IgD-negative memory B cell (primary cell): ENCODE measurements around the gene NDRG3. TPM values are rescaled to one million over a fixed set of nuclear protein-coding genes. Genes with fewer than 3 reads are reported as not detected.
"Not testable (repeated sequence)": the region's sequence is repeated elsewhere in the genome, so short reads cannot be mapped to it uniquely, and the experiment has no call there.

Experiments used
- H3K27ac Mint-ChIP-seq, 3 donors: one replicate each; pipeline ENCODE4 v1.8.0; 2020 to 2022; ENCODE audit warnings: mild to moderate bottlenecking in 3 of 3, mixed read lengths in 3 of 3, moderate library complexity in 1 of 3
- H3K27me3 Mint-ChIP-seq: one replicate; pipeline ENCODE4 v1.8.0; 2021; ENCODE audit warnings: mixed read lengths
- H3K36me3 Mint-ChIP-seq: one replicate; pipeline ENCODE4 v1.8.0; 2020; ENCODE audit warnings: mild to moderate bottlenecking, mixed read lengths
- H3K4me1 Mint-ChIP-seq, 3 donors: one replicate each; pipeline ENCODE4 v1.8.0; 2020 to 2022; ENCODE audit warnings: mixed read lengths in 3 of 3, mild to moderate bottlenecking in 1 of 3
- H3K4me3 Mint-ChIP-seq, 4 donors: one replicate each; pipeline ENCODE4 v1.8.0; 2020 to 2022; ENCODE audit warnings: mild to moderate bottlenecking in 4 of 4, mixed read lengths in 4 of 4, moderate library complexity in 3 of 4
- H3K9me3 Mint-ChIP-seq, 3 donors: one replicate each; pipeline ENCODE4 v1.8.0; 2020 to 2021; ENCODE audit warnings: mixed read lengths in 3 of 3, mild to moderate bottlenecking in 1 of 3
- polyA plus RNA-seq: library from polyadenylated mRNA; unstranded; fragments of 300-500 nt; fragmentation: Illumina TruSeq; gene quantifications from one replicate; pipeline ENCODE4 v1.2.3, GENCODE V29; 2021

Gene NDRG3
- polyA plus RNA-seq, 1 donor from 2014 or later = 35.4 TPM

GRCh38 chr20:36687850-36688249 lies 58.0 kb downstream of the NDRG3 start:
- H3K36me3 Mint-ChIP-seq = peaks cover 5% of the 10 kb centered on the region
- no peaks in the 10 kb centered on the region for H3K27me3 Mint-ChIP-seq
- H3K4me1 Mint-ChIP-seq = peaks cover 0 to 3% (median 0%) of the 10 kb centered on the region in 3 donors
- no peaks in the 10 kb centered on the region for H3K9me3 Mint-ChIP-seq
- no peak overlapping the region for H3K27ac Mint-ChIP-seq
- no peak overlapping the region for H3K4me3 Mint-ChIP-seq

GRCh38 chr20:36686944-36687343 lies 58.9 kb downstream of the NDRG3 start:
- no peaks in the 10 kb centered on the region for H3K27me3 Mint-ChIP-seq
- H3K4me3 Mint-ChIP-seq = no peak overlapping the region
- no peaks in the 10 kb centered on the region for H3K9me3 Mint-ChIP-seq
- peaks cover 7% of the 10 kb centered on the region for H3K36me3 Mint-ChIP-seq
- peak overlapping the region in 1 of 3 donors; percentile 51 for H3K27ac Mint-ChIP-seq
- peaks cover 0 to 3% (median 0%) of the 10 kb centered on the region in 3 donors for H3K4me1 Mint-ChIP-seq

GRCh38 chr20:36686504-36686903 lies 59.4 kb downstream of the NDRG3 start:
- Mint-ChIP-seq H3K27ac (no peak overlapping the region), H3K9me3 (no peaks in the 10 kb centered on the region), H3K4me3 (no peak overlapping the region), H3K4me1 (peaks cover 0 to 3% (median 0%) of the 10 kb centered on the region in 3 donors), H3K36me3 (peaks cover 6% of the 10 kb centered on the region), H3K27me3 (no peaks in the 10 kb centered on the region)

- no peak overlapping the region for H3K27ac Mint-ChIP-seq
- H3K9me3 Mint-ChIP-seq = no peaks in the 10 kb centered on the region
- H3K36me3 Mint-ChIP-seq = peaks cover 8% of the 10 kb centered on the region
- no peaks in the 10 kb centered on the region for H3K27me3 Mint-ChIP-seq
- no peak overlapping the region for H3K4me3 Mint-ChIP-seq
- H3K4me1 Mint-ChIP-seq = peaks cover 0 to 3% (median 0%) of the 10 kb centered on the region in 3 donors
Measured at GRCh38 chr20:36684747-36685146, 61.1 kb downstream of the NDRG3 start.

GRCh38 chr20:36682311-36682710 lies 63.6 kb downstream of the NDRG3 start:
- Mint-ChIP-seq H3K4me3 (no peak overlapping the region), H3K9me3 (peaks cover 0 to 2% (median 0%) of the 10 kb centered on the region in 3 donors), H3K36me3 (peaks cover 9% of the 10 kb centered on the region), H3K27ac (no peak overlapping the region), H3K27me3 (no peaks in the 10 kb centered on the region), H3K4me1 (no peaks in the 10 kb centered on the region)

GRCh38 chr20:36677422-36677771 lies 68.5 kb downstream of the NDRG3 start:
- no peak overlapping the region for H3K4me3 Mint-ChIP-seq
- H3K4me1 Mint-ChIP-seq = no peaks in the 10 kb centered on the region
- H3K27ac Mint-ChIP-seq = no peak overlapping the region
- no peaks in the 10 kb centered on the region for H3K27me3 Mint-ChIP-seq
- H3K9me3 Mint-ChIP-seq = peaks cover 0 to 2% (median 0%) of the 10 kb centered on the region in 3 donors
- H3K36me3 Mint-ChIP-seq = peaks cover 7% of the 10 kb centered on the region

GRCh38 chr20:36676701-36677421 lies 69.0 kb downstream of the NDRG3 start:
- H3K27ac Mint-ChIP-seq = no peak overlapping the region
- H3K36me3 Mint-ChIP-seq = peaks cover 5% of the 10 kb centered on the region
- H3K4me1 Mint-ChIP-seq = no peaks in the 10 kb centered on the region
- no peak overlapping the region for H3K4me3 Mint-ChIP-seq
- H3K9me3 Mint-ChIP-seq = peaks cover 0 to 2% (median 0%) of the 10 kb centered on the region in 3 donors
- H3K27me3 Mint-ChIP-seq = no peaks in the 10 kb centered on the region

- not testable (repeated sequence) for H3K36me3 Mint-ChIP-seq, H3K9me3 Mint-ChIP-seq, H3K27ac Mint-ChIP-seq, H3K27me3 Mint-ChIP-seq, H3K4me3 Mint-ChIP-seq, H3K4me1 Mint-ChIP-seq
Measured at GRCh38 chr20:36675545-36675944, 70.3 kb downstream of the NDRG3 start.

GRCh38 chr20:36672991-36673390 lies 72.9 kb downstream of the NDRG3 start:
- Mint-ChIP-seq H3K36me3 (peaks cover 8% of the 10 kb centered on the region), H3K27me3 (no peaks in the 10 kb centered on the region), H3K9me3 (peaks cover 0 to 2% (median 0%) of the 10 kb centered on the region in 3 donors), H3K4me3 (no peak overlapping the region), H3K27ac (no peak overlapping the region), H3K4me1 (no peaks in the 10 kb centered on the region)

GRCh38 chr20:36670665-36671357 lies 75.1 kb downstream of the NDRG3 start:
- no peaks in the 10 kb centered on the region for H3K9me3 Mint-ChIP-seq
- no peaks in the 10 kb centered on the region for H3K27me3 Mint-ChIP-seq
- H3K27ac Mint-ChIP-seq = peak overlapping the region in 1 of 3 donors; percentile 18
- no peaks in the 10 kb centered on the region for H3K4me1 Mint-ChIP-seq
- H3K36me3 Mint-ChIP-seq = peaks cover 7% of the 10 kb centered on the region
- H3K4me3 Mint-ChIP-seq = no peak overlapping the region

GRCh38 chr20:36666181-36666740 lies 79.6 kb downstream of the NDRG3 start:
- Mint-ChIP-seq H3K9me3 (no peaks in the 10 kb centered on the region), H3K4me3 (no peak overlapping the region), H3K27me3 (no peaks in the 10 kb centered on the region), H3K27ac (peak overlapping the region in 1 of 3 donors; percentile 15), H3K36me3 (peaks cover 7% of the 10 kb centered on the region), H3K4me1 (no peaks in the 10 kb centered on the region)

- Mint-ChIP-seq H3K27ac (no peak overlapping the region), H3K27me3 (no peaks in the 10 kb centered on the region), H3K4me3 (no peak overlapping the region), H3K36me3 (peaks cover 5% of the 10 kb centered on the region), H3K4me1 (no peaks in the 10 kb centered on the region), H3K9me3 (no peaks in the 10 kb centered on the region)
Measured at GRCh38 chr20:36663031-36663430, 82.9 kb downstream of the NDRG3 start.

- H3K27me3 Mint-ChIP-seq = no peaks in the 10 kb centered on the region
- H3K27ac Mint-ChIP-seq = peak overlapping the region in 1 of 3 donors; percentile 85
- peaks cover 5% of the 10 kb centered on the region for H3K36me3 Mint-ChIP-seq
- H3K9me3 Mint-ChIP-seq = no peaks in the 10 kb centered on the region
- H3K4me1 Mint-ChIP-seq = no peaks in the 10 kb centered on the region
- no peak overlapping the region for H3K4me3 Mint-ChIP-seq
Measured at GRCh38 chr20:36658300-36658699, 87.6 kb downstream of the NDRG3 start.

GRCh38 chr20:36656733-36657132 lies 89.2 kb downstream of the NDRG3 start:
- Mint-ChIP-seq H3K4me1 (no peaks in the 10 kb centered on the region), H3K27me3 (no peaks in the 10 kb centered on the region), H3K27ac (no peak overlapping the region), H3K9me3 (no peaks in the 10 kb centered on the region), H3K4me3 (no peak overlapping the region), H3K36me3 (peaks cover 12% of the 10 kb centered on the region)

- H3K27me3 Mint-ChIP-seq = no peaks in the 10 kb centered on the region
- H3K9me3 Mint-ChIP-seq = no peaks in the 10 kb centered on the region
- no peak overlapping the region for H3K4me3 Mint-ChIP-seq
- peaks cover 11% of the 10 kb centered on the region for H3K36me3 Mint-ChIP-seq
- H3K27ac Mint-ChIP-seq = no peak overlapping the region
- H3K4me1 Mint-ChIP-seq = no peaks in the 10 kb centered on the region
Measured at GRCh38 chr20:36655004-36655403, 90.9 kb downstream of the NDRG3 start.

- Mint-ChIP-seq H3K4me3 (no peak overlapping the region), H3K36me3 (peaks cover 10% of the 10 kb centered on the region), H3K9me3 (no peaks in the 10 kb centered on the region), H3K27me3 (no peaks in the 10 kb centered on the region), H3K4me1 (no peaks in the 10 kb centered on the region), H3K27ac (no peak overlapping the region)
Measured at GRCh38 chr20:36654506-36654905, 91.4 kb downstream of the NDRG3 start.
